ENCODE results near the gene MYLK.

DNA sequence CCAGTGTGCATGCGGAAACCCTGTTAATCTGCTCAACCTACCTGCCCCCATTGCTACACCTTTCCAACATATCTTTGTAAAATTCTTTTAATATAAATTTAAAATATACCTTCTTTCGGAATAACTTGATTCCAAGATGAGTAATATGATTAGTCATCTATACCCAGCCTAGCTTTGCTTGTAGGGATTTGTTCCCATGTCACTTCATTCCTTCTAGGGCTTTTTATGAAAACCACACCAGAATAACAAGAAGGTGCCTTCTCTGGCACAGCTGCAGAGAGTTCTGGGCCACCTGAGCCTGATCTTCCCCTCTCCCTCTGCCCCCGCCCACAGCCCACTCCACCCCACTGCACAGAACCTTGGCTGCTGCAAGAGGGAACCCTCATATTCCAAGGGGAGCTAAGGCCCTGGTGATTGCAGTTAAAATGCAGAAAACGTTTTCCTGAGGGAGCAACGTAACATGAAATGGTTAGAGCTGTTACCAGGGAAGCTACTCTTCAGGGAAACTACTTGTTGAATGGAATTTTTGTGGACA lies 260.7 kb downstream of the MYLK start:
- TF ChIP-seq EP300 (IDR thresholded peaks at IDR 0.05), result no peak
- TF ChIP-seq, protein P1, sequence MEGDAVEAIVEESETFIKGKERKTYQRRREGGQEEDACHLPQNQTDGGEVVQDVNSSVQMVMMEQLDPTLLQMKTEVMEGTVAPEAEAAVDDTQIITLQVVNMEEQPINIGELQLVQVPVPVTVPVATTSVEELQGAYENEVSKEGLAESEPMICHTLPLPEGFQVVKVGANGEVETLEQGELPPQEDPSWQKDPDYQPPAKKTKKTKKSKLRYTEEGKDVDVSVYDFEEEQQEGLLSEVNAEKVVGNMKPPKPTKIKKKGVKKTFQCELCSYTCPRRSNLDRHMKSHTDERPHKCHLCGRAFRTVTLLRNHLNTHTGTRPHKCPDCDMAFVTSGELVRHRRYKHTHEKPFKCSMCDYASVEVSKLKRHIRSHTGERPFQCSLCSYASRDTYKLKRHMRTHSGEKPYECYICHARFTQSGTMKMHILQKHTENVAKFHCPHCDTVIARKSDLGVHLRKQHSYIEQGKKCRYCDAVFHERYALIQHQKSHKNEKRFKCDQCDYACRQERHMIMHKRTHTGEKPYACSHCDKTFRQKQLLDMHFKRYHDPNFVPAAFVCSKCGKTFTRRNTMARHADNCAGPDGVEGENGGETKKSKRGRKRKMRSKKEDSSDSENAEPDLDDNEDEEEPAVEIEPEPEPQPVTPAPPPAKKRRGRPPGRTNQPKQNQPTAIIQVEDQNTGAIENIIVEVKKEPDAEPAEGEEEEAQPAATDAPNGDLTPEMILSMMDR (IDR thresholded peaks at IDR 0.05), result no peak
- TF ChIP-seq POLR2A (IDR thresholded peaks at IDR 0.05), result no peak

Measured in tibial nerve (tissue), 4 donors.